NCI-H1092 treated with DMSO at 0.1 percent for 48 hours (cell line): ENCODE data around the gene ZXDC.

ENCODE experiments used
- DNase-seq: peaks from one replicate; lab custom pipeline; 2025; lab: John Stamatoyannopoulos, UW

The ZXDC gene

DNA sequence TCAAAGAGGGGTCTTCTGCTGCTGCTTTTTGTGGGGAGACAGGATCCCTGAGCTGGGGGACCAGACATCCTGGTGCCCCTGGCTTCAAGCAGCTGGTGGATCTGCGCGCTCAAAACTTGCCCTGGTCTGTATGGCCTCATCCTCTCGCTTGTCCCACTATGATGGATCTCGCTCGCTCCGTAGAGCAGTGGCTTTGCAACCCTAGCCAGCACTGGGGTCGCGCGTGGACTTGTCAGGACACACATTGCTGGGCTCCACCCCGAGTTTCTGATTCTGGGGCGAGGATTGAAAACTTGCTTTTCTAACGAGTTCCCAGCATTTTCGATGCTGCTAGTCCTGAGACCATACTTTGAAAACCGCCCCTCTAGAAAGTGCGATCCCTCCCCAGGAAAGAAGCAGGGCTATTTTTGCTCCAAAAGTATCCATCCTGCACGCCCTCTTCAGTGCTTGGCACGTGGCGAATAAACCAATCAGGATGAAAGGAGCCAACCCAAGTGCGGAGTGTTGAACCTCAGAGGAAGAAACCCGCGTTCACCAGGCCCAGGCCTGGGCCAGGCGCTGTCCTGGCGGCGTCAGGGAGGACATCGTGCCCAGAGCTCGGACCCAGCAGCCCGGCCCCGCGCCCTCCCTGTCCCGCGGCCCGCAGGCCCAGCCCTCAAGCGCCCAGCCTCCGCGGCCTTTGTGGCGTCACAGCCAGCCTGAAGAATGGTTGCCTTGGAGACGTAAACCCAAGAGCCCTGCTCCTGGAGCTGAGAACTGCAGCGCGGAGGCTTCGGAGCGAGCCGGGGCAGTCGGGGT lies 81.3 kb downstream of the ZXDC start, which contains the start of gene CFAP100:
CFAP100 (plus strand) TSS at position 731 of the 798 bp plus-strand sequence. CDS start 1,092 bp downstream, outside the sequence.
- DNase-seq: peak; percentile 57

DNA sequence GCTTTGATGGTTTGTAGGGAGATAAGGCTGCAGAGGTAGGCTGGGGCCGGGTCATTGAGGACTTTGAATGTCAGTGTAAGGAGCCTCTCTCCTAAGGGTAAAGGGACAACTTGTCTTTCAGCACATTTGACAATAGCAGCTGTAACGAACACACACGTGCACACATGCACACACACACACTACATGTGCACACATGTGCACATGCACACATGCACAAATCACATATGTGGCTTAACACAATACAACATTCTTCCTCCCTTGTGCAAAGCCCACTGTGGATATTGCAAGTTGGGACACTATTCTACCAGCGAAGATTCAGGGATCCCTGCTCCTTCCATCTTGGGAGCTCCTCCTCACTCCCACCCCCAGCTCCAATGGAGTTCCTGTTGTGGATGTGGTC lies 82.1 kb downstream of the ZXDC start:
- DNase-seq: no peak

DNA sequence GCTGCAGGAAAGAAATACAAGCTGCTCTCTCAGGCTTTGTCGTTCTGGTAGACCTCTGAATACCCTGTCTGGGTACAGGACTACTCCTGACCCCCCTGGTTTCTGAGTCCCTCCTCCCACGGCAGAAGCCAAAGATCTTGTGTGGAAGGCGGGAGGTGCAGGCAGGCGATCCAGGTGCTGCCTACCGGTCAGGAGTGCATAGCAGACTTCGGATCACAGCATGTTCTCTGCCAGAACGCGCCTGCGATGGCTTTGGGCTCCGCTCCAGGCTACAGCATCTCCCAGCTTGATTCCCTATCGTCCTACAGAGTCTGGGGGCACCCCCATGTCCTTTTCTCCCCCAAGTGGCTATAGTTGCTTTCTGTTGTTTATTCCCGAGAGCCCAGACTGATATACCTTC lies 83.4 kb downstream of the ZXDC start:
- no peak for DNase-seq

DNA sequence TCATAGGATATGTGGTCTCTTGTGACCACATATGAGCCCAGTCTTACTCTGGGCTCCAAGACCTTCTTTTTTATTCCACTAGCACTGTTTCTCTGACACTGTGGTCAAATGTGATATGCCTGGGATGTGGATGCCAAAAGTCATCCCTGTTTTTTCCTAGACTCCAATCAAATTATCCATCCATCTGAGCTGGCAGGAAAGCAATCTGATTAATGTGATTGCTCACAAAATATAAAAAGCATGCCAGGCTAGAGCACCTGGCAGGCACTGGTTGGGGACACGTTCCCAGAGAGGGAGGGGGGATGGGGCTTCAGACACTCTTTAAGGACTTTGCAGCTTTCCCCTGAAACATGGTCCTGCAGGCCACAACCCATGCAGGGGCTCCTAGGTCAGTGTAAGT lies 84.1 kb downstream of the ZXDC start:
- no peak for DNase-seq

DNA sequence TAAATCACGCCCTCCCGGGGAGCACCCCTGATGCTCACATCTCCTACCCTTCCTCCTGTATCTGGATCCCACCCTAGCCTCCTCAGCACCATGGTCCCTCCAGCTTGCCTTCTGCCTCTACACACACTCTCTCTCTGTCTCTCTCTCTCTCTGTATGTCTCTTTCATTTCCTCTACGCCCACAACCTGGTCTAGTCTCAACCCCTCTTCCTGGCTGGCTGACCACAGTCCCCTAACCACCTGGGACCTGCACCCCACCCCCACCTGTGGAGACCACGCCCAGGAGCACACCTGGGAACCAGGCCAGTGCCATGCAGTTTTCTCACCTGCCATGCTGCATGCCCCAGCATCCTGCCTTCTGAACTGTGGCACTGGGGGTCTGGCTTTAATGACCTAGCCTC lies 84.9 kb downstream of the ZXDC start:
- DNase-seq: no peak

DNA sequence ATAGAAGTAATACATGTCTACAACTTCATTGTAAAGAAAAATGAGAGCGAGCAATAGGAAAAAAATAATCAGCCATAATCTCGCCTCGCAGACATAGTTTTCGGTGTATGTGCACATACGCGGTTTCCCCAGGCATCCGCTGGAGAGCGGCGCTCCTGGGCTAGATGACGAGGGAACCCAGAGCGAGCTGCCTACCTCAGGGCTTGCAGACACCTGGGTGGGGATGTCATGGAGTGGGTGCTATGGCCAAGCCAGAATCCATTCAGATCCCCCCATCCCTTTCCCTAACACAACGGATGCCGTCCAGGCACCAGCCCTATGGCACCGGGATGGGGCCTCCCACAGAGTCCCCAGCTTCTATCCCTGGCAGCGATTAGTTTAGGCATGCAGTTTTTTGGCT lies 85.5 kb downstream of the ZXDC start:
- DNase-seq: no peak

DNA sequence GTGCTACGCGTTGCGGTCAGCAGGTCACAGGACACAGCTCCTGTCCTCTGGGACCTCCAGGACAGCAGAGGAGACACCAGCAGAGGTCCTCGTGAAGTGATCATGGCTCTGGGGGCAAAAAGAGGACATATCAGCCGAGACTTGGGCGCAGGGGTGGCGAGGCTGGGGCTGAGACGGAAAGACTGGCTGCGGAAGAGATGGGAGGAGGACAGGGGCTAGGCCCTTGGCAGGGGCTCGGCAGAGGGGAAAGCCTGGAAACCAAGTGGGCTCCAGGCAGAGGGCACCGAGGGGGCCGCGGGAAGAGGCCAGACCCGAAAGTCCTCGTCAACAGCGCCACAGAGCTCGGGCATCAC lies 85.9 kb downstream of the ZXDC start:
- DNase-seq: no peak

DNA sequence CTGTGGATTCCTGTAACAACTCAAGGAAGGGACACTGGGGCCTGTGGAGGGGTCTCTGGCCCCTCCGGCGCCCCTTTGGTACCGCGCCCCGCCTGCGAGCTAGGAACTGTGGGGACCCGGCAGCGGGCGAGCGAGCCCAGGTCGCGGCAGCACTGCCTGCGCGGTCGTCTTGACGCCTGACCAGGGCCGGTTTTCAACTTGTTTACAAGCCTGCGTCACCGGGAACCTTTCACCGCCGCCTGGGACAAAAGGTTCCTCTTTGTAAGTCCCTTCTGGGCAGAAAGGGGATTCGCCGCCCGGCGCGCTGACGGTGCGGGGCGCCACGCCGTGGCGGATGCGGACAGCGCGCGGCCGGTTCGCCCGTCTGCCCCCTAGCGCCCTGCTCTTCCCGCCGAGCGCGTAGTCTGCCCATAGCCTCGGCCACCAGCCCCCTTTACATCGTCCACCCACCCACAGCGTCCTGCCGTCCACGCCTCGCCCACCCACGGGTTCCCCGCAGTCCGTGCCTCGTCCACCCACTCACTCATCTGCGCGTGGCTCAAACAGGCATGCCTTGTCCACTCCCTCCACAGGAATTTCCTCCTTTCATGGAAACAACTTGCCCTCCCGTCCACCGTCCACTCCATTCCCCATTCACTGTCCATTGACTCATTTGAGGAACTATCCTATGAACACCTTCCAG lies 86.4 kb downstream of the ZXDC start:
- DNase-seq: peak; percentile 65
